ENCODE data around the gene REPIN1. TPM values are rescaled to one million over a fixed set of nuclear protein-coding genes. Genes with fewer than 3 reads are reported as not detected.

The REPIN1 gene
- 93.5 TPM for total RNA-seq

DNA sequence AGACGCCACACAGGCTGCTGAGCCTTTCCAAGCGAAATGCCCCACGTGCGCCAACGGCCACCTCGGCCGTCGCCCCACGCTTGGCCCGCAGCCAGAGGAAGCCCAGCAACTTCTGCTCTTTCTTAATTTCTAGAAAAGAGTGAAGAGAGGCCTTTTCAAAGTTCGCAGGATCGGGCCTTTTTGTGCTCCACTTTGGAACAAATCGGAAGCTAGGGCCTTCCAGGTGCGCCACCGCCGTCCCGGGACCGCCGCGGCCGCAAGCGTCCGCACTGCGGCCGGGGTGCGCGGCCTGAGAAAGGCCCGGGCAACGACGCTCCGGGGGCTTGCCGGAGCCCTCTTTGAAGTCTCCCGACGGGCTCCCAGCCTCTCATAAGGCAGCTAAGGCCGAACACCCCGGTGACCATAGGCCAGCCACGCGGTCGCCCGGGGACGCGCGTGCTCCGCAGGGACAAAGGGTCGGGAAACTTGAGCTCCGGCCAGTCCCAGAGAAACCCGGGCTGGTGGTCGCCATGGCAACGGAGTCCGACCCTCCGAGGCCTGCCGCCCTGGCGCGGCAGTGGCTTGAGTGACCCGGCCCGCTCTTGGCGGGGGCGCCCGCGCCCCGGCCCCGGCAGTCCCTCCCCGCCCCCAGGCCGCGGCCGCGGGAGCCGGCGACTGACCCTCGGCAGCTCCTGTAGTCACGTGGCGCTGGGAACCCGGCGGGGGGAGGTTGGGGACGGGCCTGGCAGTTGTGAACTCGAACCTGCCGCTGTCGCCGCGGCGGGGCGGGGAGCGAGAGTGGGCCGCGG, at the start of gene REPIN1:
Gene REPIN1, plus strand, starts transcription at position 727 of the 788 bp plus-strand sequence. CDS start 890 bp downstream, outside the sequence.
- ATAC-seq: peak; percentile 81

DNA sequence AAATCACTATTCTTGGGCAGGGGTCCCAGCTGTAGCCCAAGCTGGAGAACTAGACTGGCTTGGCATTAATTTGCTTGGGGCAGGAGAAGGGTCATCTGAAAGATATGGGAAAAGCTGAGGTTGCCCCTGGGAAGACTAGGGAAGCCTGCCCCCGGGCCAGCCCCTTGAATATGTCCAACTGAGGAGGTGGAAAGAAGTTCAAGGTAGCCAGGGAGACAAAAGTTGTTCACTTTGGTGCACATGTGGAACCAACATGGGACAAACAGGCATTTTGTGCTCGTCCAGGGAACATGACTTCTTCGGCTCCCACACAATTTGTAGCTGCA, 46.9 kb upstream of the REPIN1 start:
- no peak for ATAC-seq
- DNase-seq (ENCODE audit: low spot score): no peak

More for the DNA sequence above, at the start of gene REPIN1:
- DNase-seq (ENCODE audit: low spot score): peak; percentile 95

DNA sequence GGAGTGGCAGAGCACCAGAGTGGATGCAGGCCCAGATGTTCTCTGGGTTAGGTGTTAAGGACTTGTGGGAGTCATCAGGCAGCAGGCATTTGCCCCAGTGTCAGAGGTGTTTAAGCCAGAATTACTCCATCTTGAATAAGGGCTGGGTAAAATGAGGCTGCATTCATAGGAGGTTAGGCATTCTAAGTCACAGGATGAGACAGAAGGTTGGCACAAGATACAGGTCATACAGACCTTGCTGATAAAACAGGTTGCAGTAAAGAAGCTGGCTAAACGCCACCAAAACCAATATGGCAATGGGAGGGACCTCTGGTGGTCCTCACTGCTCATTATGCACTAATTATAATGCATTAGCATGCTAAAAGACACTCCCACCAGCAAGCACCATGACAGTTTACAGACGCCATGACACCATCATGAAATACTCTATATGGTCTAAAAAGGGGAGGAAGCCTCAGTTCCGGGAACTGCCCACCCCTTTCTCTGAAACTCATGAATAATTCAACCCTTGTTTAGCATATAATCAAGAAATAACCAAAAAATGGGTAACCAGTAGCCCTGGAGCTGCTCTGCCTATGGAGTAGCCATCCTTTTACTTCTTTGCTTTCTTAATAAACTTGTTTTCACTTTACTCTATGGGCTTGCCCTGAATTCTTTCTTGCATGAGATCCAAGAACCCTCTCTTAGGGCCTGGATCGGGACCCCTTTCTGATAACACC, 46.3 kb upstream of the REPIN1 start:
- DNase-seq (ENCODE audit: low spot score) (no peak), ATAC-seq (no peak)

- ATAC-seq (peak; percentile 76), DNase-seq (ENCODE audit: low spot score) (peak; percentile 82)
Measured at GRCh38 chr7:150322833-150323681, 45.6 kb upstream of the REPIN1 start, which contains the start of the genes ACTR3C and LRRC61. Gene ACTR3C (minus strand): TSS chr7:150323545. CDS start chr7:150295296, 28,249 bp downstream. Gene LRRC61 (plus strand): TSS chr7:150323355. CDS start chr7:150336862, 13,507 bp downstream.

DNA sequence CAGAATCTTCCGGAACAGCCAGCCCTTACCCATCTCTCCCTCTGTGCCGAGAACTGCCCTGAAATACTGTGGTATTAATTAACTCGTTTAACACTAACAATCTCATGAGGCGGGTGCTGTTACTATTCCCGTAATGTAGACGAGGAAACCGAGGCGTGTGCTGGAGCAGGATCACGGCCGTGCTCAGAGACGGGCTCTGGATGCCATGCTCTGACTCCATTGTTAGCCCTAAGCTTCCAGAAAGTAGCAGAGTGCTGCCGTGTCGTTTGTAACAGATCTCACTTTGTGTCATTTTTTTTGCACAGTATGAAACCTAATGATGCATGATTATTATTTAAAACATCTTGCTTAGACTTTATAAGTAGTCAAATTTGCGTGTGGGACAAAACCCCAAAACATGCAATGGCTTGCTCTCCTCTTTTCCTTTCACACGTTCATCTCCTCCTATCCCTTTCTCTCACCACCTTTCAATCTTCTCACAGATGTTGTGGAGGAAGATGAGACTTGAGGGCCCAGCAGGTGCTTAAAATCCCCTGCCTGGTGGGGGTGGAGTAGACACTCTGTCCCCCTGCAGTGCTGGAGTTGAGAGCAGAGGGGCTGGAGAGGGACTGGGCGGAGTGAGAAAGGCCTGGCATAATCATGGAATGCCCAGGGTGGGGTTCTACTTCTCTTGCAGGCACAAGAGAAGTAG, 44.8 kb upstream of the REPIN1 start:
- peak; percentile 33 for ATAC-seq
- DNase-seq (ENCODE audit: low spot score): no peak

GRCh38 chr7:150324373-150324961, 44.2 kb upstream of the REPIN1 start:
- ATAC-seq (peak; percentile 52), DNase-seq (ENCODE audit: low spot score) (no peak)

- DNase-seq (ENCODE audit: low spot score): no peak
- peak; percentile 29 for ATAC-seq
Measured at GRCh38 chr7:150325110-150325611, 43.5 kb upstream of the REPIN1 start.

- ATAC-seq (no peak), DNase-seq (ENCODE audit: low spot score) (no peak)
Measured at GRCh38 chr7:150325901-150326300, 42.7 kb upstream of the REPIN1 start.

DNA sequence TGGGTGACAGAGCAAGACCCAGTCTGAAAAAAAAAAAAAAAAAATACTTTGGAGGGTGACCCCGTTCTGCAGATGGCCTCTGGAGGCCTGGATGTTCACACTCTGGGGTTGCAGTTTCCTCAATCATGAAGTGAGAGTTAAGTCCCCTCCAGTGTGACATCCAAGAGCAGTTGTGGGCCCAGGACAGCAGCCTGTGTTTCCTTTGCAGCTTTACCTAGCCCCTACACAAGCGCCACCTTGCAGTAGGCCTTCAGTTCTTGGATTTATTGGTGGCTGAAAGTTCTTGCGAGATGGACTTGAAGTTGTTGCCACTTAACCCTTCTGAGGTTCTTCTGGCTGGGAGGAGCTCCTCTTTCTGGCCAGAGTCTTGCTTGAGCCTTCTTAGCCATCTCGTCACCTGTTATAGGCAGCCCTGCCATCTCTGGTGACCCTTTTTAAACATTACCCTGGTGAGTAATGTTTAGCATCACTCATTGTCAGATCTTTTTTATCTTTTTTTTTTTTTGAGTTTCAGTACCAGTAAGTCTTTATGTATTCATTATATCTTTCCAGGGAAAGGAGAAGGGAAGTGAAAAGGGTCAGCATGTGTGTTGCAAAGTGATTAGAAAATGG, 41.9 kb upstream of the REPIN1 start:
- ATAC-seq (no peak), DNase-seq (ENCODE audit: low spot score) (no peak)

- DNase-seq (ENCODE audit: low spot score) (no peak), ATAC-seq (no peak)
Measured at GRCh38 chr7:150327308-150327707, 41.3 kb upstream of the REPIN1 start.

GRCh38 chr7:150329331-150330120, 39.1 kb upstream of the REPIN1 start:
- DNase-seq (ENCODE audit: low spot score) (no peak), ATAC-seq (peak; percentile 68)

DNA sequence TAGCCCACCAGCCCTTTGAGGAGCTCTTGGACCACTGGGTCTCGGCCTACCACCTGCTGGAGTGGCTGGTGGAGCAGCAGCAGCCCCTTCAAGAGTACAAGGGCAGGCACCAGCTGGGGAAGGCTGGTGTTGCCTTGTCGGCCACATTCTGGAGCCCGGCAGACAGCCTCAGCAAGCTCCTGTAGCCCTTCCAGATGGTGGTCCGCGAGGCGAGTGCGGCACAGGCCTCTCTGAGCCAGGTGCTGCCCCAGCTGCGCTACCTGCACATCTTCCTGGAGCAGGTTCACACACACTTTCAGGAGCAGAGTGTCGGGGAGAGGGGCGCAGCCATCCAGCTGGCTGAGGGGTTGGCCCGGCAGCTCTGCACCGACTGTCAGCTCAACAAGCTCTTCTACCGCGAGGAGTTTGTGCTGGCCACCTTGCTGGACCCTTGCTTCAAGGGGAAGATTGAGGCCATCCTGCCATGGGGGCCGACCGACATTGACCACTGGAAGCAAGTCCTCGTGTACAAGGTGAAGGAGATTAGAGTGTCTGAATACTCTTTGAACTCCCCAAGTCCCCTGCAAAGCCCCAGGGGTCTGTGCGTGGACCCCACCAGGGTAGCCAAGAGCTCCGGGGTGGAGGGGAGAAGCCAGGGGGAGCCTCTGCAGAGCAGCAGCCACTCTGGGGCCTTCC, 38.3 kb upstream of the REPIN1 start:
- no peak for DNase-seq (ENCODE audit: low spot score)

DNA sequence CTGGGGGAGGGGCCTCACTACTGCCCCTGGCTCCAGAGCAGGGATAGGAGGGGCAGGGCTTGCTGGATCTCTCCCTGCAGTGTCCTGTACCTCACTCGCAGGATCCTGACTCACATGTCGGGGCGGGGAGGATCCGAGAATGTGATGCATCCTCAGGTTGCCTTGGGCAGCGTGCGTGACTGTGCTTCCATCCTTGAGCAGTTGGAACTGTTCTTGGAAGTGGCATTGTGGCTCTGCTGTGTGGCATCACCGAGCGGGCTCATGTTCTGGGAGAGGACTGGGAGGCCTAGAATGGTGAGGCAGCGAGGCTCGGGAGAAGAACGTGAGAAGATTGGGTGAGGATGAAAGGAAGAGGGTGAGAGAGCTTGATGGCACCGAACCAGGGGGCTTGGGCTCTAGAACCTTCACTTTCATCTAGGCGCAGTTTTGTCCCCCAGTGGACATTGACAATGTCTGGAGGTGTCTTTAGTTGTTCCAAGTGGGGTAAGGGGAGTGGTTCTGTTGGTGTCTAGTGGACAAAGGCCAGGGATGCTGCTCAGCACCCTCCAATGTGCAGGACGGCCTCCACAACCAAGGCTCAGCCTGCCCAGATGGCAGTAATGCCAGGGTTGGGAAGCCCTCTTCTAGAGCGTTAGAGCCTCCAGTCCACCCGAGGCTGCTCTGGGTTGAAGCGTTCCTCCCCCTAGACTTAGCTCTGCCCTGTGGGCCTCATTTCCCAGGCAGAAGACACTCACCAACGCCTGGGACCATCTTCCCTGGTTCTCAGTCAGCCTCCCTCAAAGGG, 35.6 kb upstream of the REPIN1 start:
- ATAC-seq: no peak
- no peak for DNase-seq (ENCODE audit: low spot score)

More for the DNA sequence above, 38.3 kb upstream of the REPIN1 start:
- no peak for ATAC-seq

DNA sequence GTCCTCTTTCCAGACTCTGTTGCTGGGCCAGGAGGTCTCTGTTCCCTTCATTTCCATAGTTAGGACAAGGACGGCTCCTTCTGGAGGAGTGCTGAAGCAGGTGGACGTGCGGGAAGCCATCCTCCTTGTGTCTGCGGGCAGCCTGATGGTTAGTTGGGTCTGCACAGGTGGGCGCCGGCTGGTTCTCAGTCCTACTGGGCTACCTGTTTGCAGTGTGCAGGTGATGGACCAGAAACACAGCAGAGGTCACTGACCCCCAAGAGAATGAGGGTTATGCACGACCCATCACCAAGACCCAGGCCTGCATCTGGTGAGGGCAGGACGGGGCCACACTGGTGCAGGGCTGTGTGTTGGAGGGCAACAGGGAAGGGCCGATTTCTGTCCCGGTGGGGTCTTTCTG, 35.0 kb upstream of the REPIN1 start:
- no peak for DNase-seq (ENCODE audit: low spot score)
- no peak for ATAC-seq

GRCh38 chr7:150334108-150334507, 34.5 kb upstream of the REPIN1 start:
- ATAC-seq (no peak), DNase-seq (ENCODE audit: low spot score) (no peak)

- ATAC-seq (peak; percentile 40), DNase-seq (ENCODE audit: low spot score) (no peak)
Measured at GRCh38 chr7:150335108-150335773, 33.4 kb upstream of the REPIN1 start.

DNA sequence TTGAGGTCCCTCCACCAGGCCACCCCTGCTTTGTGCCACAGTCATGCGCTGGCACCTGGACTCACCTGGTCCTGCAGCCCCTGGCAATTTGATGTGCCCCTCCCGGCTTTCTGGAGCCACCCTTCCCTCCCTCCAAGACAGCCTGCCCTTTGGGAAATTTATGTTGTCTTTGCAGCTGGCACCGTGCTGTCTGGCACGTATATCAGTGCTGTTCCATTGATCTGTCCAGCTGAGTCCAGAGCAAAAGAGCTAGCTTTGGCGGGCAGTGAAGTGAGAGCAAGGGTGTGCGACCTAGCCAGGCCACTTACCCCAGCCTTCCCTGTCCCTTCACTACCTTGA, 32.9 kb upstream of the REPIN1 start:
- DNase-seq (ENCODE audit: low spot score): peak; percentile 84
- ATAC-seq: peak; percentile 55

Data from left lobe of liver (tissue), 2 donors.